Right hindlimb (tissue), 1 donor: ENCODE results near the gene CENPM.
"Not testable (repeated sequence)": the region's sequence is repeated elsewhere in the genome, so short reads cannot be mapped to it uniquely, and the experiment has no call there.

Experiments used
- DNase-seq: peaks from one replicate; pipeline ENCODE4 v3.0.0-alpha.2; 2018

The CENPM gene

GRCh38 chr22:41964112-41964491 lies 17.1 kb upstream of the CENPM start:
- DNase-seq, result no peak

GRCh38 chr22:41963453-41964111 lies 16.6 kb upstream of the CENPM start:
- no peak for DNase-seq

- DNase-seq, result no peak
These were observed 11.1 kb upstream of the CENPM start for GRCh38 chr22:41957941-41958556.

- DNase-seq, result no peak
These were observed 5.8 kb upstream of the CENPM start for GRCh38 chr22:41952713-41953112.

GRCh38 chr22:41951898-41952474 lies 5.0 kb upstream of the CENPM start, which contains the start of gene SMIM45:
TSS of gene SMIM45 (plus strand) at chr22:41952150.
- no peak for DNase-seq

- no peak for DNase-seq
These were observed 2.5 kb upstream of the CENPM start for GRCh38 chr22:41949297-41949965.

GRCh38 chr22:41948928-41949296 lies 2.0 kb upstream of the CENPM start:
- not testable (repeated sequence) for DNase-seq

- no peak for DNase-seq
These were observed 1.2 kb upstream of the CENPM start for GRCh38 chr22:41948142-41948541.

GRCh38 chr22:41947424-41948080 lies 600 bp upstream of the CENPM start:
- no peak for DNase-seq

GRCh38 chr22:41943661-41944209 lies 3.2 kb downstream of the CENPM start:
- no peak for DNase-seq

- peak; percentile 86 for DNase-seq
These were observed 5.9 kb downstream of the CENPM start for GRCh38 chr22:41940832-41941765.

- no peak for DNase-seq
These were observed 6.7 kb downstream of the CENPM start for GRCh38 chr22:41939981-41940831.

GRCh38 chr22:41936894-41937169 lies 10.1 kb downstream of the CENPM start:
- no peak for DNase-seq

GRCh38 chr22:41935509-41935908 lies 11.4 kb downstream of the CENPM start:
- DNase-seq, result no peak

- DNase-seq, result no peak
These were observed 12.0 kb downstream of the CENPM start for GRCh38 chr22:41935015-41935351.

- DNase-seq, result no peak
These were observed 12.5 kb downstream of the CENPM start for GRCh38 chr22:41934284-41935014.

- DNase-seq, result no peak
These were observed 13.4 kb downstream of the CENPM start for GRCh38 chr22:41933411-41934177.

GRCh38 chr22:41932353-41932752 lies 14.6 kb downstream of the CENPM start:
- DNase-seq, result no peak

GRCh38 chr22:41931701-41932269 lies 15.2 kb downstream of the CENPM start:
- no peak for DNase-seq
